ENCODE results near the gene TEX101.

- no peak for TF ChIP-seq CTCF (IDR thresholded peaks at IDR 0.05)
- no peak for TF ChIP-seq POLR2A (IDR thresholded peaks at IDR 0.05)
These were observed 19.1 kb upstream of the TEX101 start for GRCh38 chr19:43395561-43395960.
